Measurements from ENCODE around the gene LRMDA.

The LRMDA gene

DNA sequence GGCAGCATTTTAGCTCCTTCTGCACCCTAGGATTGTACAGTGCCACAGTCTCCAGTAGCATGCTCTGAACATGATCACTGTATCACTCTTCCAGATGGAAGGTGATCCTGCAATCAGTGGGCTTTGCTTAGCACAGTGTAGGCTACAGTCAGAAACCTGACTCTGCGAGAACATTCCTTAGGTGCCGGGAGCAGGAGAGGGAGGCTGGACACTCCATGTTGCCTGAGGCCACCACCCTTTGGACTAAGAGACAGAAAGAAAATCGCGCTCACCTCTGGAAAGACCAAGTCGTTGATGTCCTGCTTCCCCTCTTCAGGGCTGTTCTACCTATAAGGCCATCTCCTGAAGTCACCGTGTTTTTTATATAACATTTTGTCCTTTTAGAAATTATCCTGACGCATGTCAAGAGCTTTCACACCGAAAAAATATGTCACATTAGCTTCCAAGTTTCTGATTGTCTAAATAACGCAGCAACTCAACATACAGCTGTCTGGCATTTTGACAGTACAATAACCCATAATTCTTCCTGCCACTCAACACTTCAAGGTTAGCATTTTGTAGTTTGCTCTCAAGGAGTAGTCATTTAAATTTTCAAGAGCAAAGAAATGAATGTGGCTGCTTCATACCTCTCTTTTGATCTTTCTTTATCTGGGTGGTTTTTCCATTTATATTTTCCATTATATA lies 563.1 kb downstream of the LRMDA start:
- DNase-seq (ENCODE audit: low read depth in 2 of 2), result no peak

DNA sequence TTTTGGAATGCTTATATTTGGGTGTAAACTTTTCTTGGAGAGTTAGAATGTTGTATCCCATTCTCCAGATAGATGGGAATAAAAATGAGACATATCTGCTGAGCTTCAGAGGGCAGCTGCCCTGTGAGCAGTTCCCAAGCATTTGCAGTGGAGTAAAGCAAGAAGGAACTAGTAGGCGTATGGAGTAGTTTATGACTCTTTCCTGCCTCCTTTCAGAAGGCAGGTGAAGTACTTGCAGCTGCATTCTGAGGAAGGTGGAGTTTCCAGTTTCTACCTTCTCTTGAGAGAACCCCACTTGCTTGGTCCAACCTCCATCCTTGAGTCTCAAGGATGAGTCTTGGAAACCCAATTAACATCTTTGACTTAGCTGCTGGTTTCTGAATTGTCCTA lies 563.6 kb downstream of the LRMDA start:
- DNase-seq (ENCODE audit: low read depth in 2 of 2), result no peak

DNA sequence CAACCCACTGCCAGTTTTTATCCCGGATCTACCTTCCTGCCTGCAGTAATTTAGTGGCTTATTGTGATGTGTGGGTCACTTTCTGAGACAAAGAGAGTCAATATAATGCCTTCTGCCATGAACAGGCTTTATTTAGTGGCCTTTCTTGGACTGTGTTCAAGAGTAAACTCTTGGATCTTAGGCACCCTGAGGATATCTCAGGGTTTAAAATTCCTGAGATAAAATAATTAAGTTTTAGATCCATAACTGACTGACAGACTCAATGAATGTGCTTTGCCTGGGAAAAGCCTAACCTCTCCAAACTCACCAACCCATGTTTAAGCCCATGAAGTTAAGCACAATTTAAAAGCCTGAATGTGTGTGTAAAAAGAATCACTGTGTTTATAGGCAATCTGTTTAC lies 564.3 kb downstream of the LRMDA start:
- DNase-seq (ENCODE audit: low read depth in 2 of 2), result no peak

DNA sequence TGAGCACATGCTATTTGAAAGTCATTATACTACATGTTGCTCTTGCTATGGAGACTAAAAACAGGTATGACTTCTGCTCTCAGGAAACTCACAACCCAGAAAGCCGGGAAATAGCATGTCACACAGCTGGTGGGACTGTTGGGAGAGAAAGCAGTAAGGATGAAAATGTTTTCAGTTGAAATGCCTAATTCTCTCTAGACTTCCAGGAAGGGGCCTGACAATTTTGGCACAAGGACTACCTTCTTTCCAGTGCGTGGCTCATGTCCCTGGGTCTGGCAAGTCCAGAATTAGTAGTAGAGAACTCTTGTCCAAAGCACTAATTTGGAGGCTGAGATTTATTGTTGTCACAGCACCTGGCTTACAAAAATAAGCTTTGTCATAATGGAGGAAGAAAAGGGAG lies 567.6 kb downstream of the LRMDA start:
- DNase-seq (ENCODE audit: low read depth in 2 of 2), result no peak

DNA sequence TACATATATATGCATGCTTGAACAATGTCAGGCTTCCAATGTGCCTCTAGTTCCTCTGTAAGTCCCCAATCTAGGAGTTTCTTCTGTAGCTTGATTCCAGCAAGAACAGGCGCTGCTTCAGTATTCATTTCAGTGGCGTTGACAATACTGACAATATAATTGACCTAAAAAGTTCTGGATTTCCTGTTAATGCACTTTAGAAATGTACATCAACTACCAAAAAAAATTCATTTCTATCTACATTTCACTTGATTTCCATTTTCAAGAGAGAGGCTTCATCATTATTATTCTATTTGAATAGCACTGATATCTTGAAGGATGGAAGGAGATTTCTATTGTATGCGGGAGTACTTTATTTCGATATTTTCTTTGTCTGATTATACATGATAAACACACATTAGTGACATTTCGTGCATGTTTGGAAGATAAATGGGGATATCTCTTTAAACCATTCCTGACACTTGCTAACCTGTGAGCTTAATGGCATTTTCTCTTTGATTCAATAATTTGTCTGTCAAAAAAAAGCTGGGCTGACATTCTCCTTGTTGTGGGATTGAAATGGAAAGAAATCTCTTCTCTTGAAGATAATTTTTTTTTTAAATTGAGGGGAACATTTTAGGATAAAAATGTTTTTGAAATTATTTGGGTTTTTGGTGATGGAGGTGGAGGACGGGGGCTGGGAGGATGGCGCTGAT lies 568.2 kb downstream of the LRMDA start:
- DNase-seq (ENCODE audit: low read depth in 2 of 2), result no peak

DNA sequence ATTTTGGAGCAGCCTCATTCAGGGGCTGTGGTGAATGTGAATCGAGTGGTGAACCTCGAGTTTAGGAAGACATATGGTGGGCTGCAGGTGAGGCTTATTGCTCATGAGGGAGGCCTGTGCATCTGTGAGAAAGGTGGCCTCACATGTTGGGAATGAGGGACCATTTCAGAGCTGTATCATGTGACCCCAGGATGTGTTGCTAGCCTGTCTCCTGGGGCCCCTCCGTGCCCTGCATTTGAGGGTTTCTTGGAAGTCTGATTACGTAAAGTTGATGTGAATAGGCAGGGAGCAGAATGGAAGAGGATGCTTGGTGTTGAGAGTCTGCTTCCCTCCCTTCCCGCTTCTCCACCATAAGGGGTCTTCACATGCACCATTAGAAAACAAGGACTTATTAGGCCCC lies 569.1 kb downstream of the LRMDA start:
- DNase-seq (ENCODE audit: low read depth in 2 of 2), result no peak

DNA sequence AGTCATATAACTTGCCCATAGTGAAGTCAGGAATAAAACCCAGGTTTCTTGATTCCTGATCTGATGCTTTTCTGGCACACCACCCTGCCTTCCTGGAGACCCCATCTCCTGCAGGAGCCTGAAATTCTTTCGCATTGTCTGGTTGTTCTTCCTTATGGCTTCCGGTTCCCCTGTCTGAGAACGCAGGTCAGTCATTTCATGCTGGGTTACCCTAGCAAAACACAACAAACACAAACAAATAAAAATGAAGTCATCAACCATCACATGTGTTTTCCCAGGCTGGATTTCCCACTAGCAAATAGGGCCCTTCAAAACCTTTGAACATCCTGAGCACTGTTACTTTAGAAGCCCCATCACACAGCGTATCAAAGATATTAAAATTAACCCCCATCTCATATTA lies 569.6 kb downstream of the LRMDA start:
- no peak for DNase-seq (ENCODE audit: low read depth in 2 of 2)

DNA sequence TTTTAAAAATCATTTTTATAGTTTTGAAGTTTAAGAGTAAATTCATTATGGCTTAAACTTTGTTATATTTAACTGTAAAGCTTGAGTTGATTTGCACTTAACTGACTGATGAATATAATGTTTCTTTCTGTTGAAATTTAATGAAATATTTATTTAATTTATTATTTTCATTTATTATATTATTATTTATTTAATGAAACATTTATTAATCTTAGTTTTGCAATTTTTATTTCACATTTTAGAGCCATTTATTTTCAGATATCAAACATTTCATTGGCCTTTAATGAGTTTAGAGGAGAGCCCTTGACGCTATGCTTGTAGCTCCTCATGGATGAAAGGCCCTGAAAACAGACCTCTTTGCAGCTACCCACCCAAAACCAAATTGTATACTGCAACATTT lies 570.0 kb downstream of the LRMDA start:
- DNase-seq (ENCODE audit: low read depth in 2 of 2), result no peak

DNA sequence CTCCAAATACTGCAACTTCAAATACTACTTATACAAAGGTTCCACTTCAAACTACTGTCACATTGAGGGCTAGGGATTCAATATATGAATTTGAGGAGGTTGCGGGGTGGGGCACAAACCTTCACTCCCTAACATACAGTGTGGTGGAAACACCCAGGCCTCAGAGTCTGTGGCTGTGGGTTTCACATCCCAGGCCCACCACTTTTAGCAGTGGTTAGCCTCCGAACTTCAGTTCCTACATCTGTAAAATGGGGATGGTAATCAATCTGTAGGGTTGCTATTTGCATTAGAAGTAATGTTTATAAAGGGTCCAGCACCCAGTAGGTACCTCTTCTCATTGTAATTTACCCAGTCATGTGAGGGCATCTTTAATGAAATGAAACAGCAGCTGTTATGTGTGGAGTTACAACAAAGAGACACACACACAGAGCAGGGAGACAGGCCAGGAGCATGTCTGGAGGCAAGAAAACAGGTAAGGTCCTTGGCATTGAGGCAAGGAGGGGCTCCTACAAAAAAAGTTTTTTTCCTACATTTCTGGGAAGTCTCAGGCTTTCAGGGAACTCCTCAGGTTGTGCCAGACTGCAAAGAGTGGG lies 570.9 kb downstream of the LRMDA start:
- no peak for DNase-seq (ENCODE audit: low read depth in 2 of 2)

DNA sequence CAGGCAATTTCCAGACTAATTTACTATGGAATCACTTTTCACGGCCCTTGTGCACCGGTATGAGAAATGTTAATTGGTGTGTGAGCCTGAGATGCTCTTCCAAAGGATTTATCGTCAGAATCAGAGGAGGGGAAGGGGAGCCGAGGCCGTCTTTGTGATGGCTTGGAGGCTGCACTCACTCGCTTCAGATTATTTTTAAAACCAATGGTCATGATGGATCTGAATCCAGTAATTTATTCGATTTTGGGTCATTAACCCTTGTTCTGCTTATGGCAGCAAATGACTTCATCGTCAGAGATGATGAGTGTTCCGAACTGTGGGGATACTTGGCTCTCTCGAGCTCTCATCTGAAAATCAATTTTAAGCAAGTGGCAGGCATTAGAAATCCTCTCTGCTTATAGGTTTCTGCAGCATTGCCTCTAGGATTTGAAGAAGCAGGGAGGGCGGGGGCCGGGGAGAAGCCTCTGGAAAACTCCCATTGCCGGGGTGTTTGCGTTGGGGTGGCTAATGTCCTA lies 576.3 kb downstream of the LRMDA start:
- DNase-seq (ENCODE audit: low read depth in 2 of 2), result no peak

DNA sequence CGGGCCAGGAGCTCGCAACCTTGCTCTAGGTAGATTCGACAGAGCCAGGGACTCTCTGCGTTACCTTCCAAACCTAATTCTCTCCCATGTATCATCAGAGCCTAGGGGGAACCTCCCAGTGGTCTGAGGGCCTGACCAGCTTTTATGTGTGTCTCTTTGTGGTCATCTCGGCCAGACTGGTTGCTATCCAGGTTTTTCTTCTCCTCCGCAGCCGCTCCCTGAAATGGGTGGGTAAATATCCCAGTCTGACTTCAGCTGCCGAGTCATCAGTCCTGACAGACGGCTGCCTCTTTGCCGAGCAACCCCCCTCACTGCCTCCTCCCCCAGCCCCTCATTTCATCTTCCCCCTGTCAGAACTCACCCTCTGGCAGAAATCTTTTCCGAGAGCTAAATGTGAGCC lies 578.1 kb downstream of the LRMDA start:
- no peak for DNase-seq (ENCODE audit: low read depth in 2 of 2)

DNA sequence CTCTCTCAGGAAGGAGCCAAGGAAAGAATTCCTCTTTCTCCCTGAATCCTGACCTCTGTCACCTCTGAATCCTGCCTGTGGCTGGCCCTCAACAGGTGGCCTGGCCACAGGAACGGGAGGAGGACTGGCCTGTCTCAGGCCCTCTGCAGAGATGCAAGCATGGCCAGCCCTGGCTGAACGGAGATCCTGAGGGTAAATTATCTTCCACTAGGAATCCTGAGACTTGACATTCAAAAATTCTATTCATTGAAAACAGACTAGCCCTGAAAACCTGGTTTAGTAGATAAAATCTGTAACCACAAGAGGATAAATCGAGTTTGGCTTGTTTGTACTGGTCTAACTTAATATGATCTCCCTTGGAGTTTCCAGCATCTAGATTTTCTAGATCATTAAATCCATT lies 579.3 kb downstream of the LRMDA start:
- no peak for DNase-seq (ENCODE audit: low read depth in 2 of 2)

DNA sequence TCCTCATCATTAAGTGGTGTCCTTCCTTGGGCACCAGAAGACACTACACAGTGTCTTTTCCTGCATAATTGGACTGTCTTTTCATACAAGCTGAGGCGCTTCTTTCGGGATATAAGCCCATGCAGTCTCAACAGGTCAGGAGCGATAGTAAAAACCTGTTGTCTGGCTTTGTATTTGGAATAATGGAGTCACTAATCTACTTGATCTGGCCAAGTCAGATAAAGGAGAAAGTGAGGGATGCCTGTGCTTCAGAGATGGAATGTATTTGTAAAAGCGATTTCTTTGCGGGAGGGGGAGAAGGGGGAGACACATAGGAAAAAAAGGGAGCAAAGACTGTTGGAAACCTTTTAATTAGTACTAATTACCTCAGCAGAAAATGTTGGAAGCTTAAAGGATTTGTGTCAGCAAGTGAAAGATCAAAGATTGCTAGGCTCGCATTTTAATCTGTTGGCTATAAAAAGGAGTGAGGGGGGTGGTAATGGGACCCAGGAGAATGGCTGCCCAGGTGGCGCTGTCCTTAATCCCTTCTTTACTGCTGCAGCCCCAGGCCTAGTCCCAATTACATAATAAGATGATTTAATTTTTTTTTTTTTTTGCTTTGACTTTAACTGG lies 581.4 kb downstream of the LRMDA start:
- DNase-seq (ENCODE audit: low read depth in 2 of 2), result no peak

DNA sequence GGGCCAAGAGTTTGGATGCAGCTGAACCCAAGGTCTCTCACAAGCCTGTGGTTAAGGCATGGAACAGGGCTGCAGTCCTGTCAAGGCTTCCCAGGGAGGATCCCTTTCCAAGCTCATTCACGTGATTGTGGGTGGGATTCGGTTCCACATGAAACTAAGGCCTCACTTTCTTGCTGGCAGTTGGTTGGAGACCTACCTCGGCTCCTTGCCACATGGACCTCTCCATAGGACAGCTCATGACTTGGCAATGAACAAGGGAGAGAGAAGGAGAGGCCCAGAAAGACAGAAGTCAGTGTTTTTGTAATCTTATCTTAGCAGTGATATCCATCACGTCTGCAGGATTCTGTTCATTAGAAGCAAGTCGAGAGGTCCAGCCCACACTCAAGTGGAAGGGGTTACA lies 583.8 kb downstream of the LRMDA start:
- DNase-seq (ENCODE audit: low read depth in 2 of 2), result no peak

DNA sequence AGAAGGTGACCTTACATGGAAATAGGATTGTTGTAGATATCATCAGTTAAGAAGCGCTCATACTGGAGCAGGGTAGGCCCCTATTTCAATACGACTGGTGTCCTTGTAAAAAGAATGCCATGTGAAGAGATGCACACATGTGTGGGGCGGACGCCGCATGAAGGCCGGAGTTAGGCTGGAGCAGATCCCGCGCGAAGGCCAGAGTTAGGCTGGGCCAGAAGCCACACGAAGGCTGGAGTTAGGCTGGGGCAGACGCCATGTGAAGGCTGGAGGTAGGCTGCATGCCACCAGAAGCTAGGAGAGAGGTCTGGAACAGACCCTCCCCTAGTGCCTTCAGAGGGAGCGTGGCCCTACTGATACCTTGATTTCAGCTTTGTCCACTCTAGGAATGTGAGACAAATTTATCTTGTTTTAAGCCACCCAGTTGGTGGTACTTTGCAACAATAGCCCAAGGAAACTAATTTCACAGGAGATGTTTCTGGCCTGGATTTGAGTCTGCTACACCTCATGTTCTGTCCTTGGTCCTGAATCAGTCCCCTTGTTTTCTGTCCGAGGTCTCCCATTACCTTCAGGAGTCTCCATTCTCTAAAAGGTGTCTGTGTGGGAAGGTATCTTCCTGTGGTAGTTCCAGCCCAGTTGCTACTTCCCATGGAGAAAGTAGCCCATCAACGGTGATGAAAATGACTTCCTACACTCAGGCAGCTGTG lies 585.8 kb downstream of the LRMDA start:
- no peak for DNase-seq (ENCODE audit: low read depth in 2 of 2)

DNA sequence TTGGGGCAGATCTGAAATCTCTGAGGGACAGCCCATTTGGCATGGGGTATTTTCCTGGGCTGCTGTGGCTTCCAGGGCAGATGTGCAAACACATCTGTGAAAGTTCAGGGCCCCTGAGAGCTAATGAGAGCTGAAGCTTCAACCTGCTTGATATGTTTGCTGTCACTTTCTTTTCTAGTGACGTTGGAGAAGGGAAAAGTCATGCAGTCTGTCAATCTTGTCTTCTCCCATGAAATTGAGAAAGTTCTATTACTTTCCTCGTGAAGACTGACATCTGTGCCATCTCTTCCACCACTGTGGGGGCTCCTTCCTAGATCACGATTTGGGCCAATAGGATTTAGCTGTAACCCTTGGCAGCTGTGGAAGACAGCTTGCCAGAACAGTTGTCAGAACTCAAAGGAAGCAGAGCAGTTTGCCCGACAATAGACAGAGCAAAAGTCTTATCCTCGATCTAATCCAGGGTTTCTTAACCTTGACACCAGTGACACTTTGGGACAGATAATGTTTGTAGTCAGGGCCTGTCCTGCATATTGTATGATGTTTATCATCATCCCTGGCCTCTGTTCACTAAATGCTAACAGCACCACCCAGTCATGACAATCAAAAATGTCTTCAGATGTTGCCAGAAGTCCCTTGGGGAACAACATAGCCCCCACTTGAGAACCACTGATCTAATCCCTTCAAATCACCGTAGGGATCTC lies 586.5 kb downstream of the LRMDA start:
- no peak for DNase-seq (ENCODE audit: low read depth in 2 of 2)

DNA sequence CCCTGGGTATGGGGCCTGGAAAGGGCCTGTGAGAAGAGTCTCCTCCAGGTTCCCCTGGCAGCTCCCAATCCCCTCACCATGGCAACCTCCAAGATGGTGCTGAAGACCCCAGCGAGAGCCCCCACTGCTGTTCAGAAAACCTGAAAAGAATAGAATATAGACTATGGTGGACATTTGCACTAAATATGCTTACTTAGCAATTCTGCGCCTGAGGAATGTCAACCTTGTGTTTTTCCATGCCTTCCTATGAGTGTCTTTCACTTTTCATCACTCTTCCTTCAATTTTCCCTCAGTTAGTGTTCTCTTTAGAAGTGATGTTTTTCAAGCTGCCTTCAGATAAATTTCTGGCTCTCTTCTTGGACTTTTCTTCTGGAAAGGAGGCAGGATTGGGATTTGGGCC lies 589.2 kb downstream of the LRMDA start:
- DNase-seq (ENCODE audit: low read depth in 2 of 2), result no peak

DNA sequence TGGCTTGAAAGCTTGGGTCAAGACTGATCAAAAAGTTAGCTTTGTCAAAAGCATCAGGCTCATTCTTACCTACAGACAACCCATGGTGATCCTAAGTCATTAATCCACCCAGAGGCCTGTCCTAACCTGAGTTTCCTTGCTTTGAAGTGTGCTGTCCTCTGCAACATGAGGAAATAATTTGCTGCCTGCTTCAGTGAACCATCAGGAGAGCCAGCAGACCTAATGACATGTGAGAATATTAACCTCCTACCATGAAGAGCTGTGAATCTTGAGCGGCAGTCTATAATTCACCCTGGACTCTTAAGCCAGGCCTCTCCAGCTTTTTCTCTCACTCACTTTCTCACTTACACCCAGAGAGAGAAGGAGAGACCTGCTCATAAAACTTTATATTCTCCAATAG lies 590.0 kb downstream of the LRMDA start:
- DNase-seq (ENCODE audit: low read depth in 2 of 2), result no peak

DNA sequence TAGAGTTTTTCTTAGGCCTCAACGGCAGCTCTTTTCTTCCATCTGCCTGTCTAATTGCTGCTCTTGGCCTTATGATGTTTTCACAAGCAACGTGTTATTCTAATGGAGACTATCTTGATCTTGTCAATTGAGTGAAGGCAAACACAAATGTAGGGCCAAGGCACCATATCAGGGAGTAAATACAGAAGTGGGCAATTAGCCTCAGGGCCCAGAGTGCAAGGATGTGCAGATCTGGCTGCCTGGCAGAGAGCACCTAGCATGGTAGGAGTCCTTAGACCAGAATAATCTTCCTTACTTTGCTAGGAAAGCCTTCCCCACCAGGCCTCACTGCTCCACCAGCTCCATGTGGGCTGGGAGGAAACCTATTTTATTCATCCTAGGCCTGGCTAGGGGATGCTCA lies 590.9 kb downstream of the LRMDA start:
- no peak for DNase-seq (ENCODE audit: low read depth in 2 of 2)

DNA sequence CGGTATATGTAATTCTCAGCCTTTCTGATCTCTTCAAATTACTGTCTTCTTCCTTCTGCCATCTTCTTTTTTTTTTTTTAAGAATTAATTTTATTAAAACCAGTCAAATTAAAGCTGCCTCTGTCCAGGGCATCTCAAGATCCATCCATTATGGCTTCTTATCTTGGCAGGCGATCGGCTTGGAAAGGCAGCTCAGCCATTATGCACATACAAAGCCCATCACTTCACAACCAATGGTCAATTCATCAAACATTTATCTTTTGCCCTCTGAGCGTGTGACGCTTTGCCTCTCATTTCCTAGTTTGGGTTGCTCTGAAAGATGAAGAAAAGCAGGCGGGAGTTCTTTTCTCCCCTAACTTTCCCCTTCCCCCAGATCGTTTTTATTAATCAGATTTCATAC lies 591.6 kb downstream of the LRMDA start:
- no peak for DNase-seq (ENCODE audit: low read depth in 2 of 2)

DNA sequence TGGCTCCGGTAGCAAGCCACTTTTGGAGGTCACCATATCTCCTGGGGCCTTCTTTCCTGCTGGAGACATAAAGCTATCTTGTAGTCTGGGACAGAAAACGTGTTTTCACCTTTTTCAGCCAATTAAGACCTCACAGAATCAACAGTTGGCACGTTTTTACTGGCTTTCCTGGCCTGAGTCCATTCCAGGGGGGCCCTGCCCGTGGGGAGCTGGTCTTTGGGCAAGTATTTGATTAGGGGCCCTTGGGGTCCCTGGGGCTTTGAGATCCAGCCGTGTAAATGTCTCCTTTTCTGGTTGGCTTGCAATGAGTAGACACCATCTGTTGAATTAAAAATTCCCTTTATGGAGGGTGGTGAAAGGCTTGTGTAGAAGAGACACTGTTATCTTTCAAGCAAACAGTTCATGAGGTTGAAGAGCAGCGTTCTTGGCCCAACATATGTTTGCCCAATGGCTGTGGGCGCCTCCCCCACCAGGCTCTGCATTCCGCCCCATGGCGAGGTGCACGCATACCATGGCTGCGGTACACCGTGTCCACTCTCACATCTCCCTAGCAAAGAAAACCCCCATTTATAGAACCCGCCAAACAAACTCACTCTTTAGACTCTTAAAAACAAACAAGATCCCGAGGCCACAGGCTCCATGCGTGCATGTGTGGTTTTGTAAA lies 593.2 kb downstream of the LRMDA start:
- DNase-seq (ENCODE audit: low read depth in 2 of 2), result no peak

Data from stimulated activated CD4-positive, alpha-beta T cell treated with anti-CD3 and anti-CD28 coated beads, Interleukin-4, amount 100 ng/mL, for 48 hours (primary cell).